Measurements from ENCODE around the gene ROR1. TPM values are rescaled to one million over a fixed set of nuclear protein-coding genes. Genes with fewer than 3 reads are reported as not detected.

The ROR1 gene
- total and polyA plus RNA-seq, 2 of the 13 experiments (the other 11 are each of a cell fraction or from before 2014, with no cell fraction given), result 0.58 to 2.3 TPM

- TF ChIP-seq GMEB1 (CRISPR knock-in tag; IDR thresholded peaks at IDR 0.05; ENCODE audit: borderline replicate concordance), result no peak
- TF ChIP-seq RXRB (CRISPR knock-in tag; IDR thresholded peaks at IDR 0.05; ENCODE audit: borderline replicate concordance), result no peak
- no peak for TF ChIP-seq KLF11 (CRISPR knock-in tag; IDR thresholded peaks at IDR 0.05)
- no peak for TF ChIP-seq PHF8 (CRISPR knock-in tag; IDR thresholded peaks at IDR 0.05)
- TF ChIP-seq ZNF878 (CRISPR knock-in tag; IDR thresholded peaks at IDR 0.05), result no peak
- no peak for TF ChIP-seq STAG1 (CRISPR knock-in tag; IDR thresholded peaks at IDR 0.05)
These were observed 116.7 kb downstream of the ROR1 start (continued) for GRCh38 chr1:63890468-63890867.

GRCh38 chr1:63891060-63891690 is 117.4 kb downstream of the ROR1 start:
- Histone ChIP-seq H3K79me2 (ENCODE audit: insufficient read depth, low read length) (no peaks in the 10 kb centered on the region), H3K9ac (ENCODE audit: insufficient read depth, low read depth, low read length) (no peak overlapping the region), H3K9me3 (ENCODE audit: low read length) (no peaks in the 10 kb centered on the region), H2AFZ (ENCODE audit: low read length) (no peak overlapping the region), H3K36me3 (replicated peaks in 1 of 2; ENCODE audit: control insufficient read depth in 1 of 2, insufficient read depth in 2 of 2, low read length in 2 of 2) (no peaks in the 10 kb centered on the region), H3K4me1 (ENCODE audit: insufficient read depth, low read length) (no peaks in the 10 kb centered on the region), H4K20me1 (ENCODE audit: insufficient read depth, low read length) (no peaks in the 10 kb centered on the region), H3K27me3 (ENCODE audit: control insufficient read depth in 1 of 2, insufficient read depth in 2 of 2, low read length in 2 of 2) (no peaks in the 10 kb centered on the region), H3K4me2 (ENCODE audit: low read depth, low read length) (no peak overlapping the region), H3K27ac (ENCODE audit: extremely low read length, insufficient read depth, low read length) (no peak overlapping the region), H3K4me3 (replicated peaks in 1 of 3; ENCODE audit: insufficient read depth in 1 of 3, low read depth in 2 of 3, low read length in 3 of 3) (no peak overlapping the region)
- CTCF ChIA-PET (ENCODE audit: low intra/inter-chr PET ratio, low total read pairs), result no interaction called here
- in situ Hi-C loops (cut with HindIII; ENCODE audit: extremely low pct_ligation_motif_present, low pct_unique_long_range_greater_than_20kb) (no loop called here), intact Hi-C loops (cut with micrococcal nuclease; ENCODE audit: unreplicated experiment) (no loop called here)
- ATAC-seq (no peak), FAIRE-seq (no peak), DNase-seq (ENCODE audit: low spot score) (no peak)
- POLR2A ChIA-PET, result no interaction called here
- no TSS peak for BruUV-seq (replicated peaks)
- WGBS (ENCODE audit: low lambda C conversion rate), result 49% methylated on average over 4 of the region's 4 CpGs
- TF ChIP-seq TBP (CRISPR knock-in tag; IDR thresholded peaks at IDR 0.05) (no peak), DDIT3 (CRISPR knock-in tag; IDR thresholded peaks at IDR 0.05) (no peak), HCFC1 (IDR thresholded peaks at IDR 0.05; ENCODE audit: low read depth, low read length) (no peak), ZNF629 (CRISPR knock-in tag; conservative IDR thresholded peaks at IDR 0.05) (no peak), ZNF777 (CRISPR knock-in tag; IDR thresholded peaks at IDR 0.05) (no peak), CERS6 (CRISPR knock-in tag; IDR thresholded peaks at IDR 0.05) (no peak), CC2D1A (CRISPR knock-in tag; IDR thresholded peaks at IDR 0.05) (no peak), IRX3 (CRISPR knock-in tag; IDR thresholded peaks at IDR 0.05; ENCODE audit: borderline replicate concordance, low read depth) (no peak), FOXK2 (IDR thresholded peaks at IDR 0.05) (no peak), HMG20B (CRISPR knock-in tag; conservative IDR thresholded peaks at IDR 0.05) (no peak), ZNF143 (CRISPR knock-in tag; IDR thresholded peaks at IDR 0.05) (no peak), THYN1 (CRISPR knock-in tag; IDR thresholded peaks at IDR 0.05; ENCODE audit: borderline replicate concordance, low read depth) (no peak), GLI4 (CRISPR knock-in tag; IDR thresholded peaks at IDR 0.05; ENCODE audit: borderline replicate concordance) (no peak)

All from HepG2 (cell line).